H1 (cell line): ENCODE data around the gene RIPOR2. TPM values are rescaled to one million over a fixed set of nuclear protein-coding genes. Genes with fewer than 3 reads are reported as not detected.

Experiments used
- CTCF ChIA-PET: fragments of 300-600 bp; sonication (Branson Sonifier 250); formaldehyde crosslinking; loops from one replicate; lab custom pipeline; 2021; ENCODE audit not compliant: partially characterized antibody; lab: Charles Lee
- POLR2A ChIA-PET: fragments of 300-600 bp; sonication (Branson Sonifier 250); formaldehyde crosslinking; loops from one replicate; lab custom pipeline; 2021; ENCODE audit warnings: inconsistent platforms; ENCODE audit not compliant: partially characterized antibody; lab: Charles Lee
- DNase-seq, 2 experiments: peaks; one replicate each; pipeline versions ENCODE4 v3.0.0 to v3.0.0-alpha.2; 2010 to 2022; ENCODE audit warnings: low spot score in 2 of 2, low read depth in 1 of 2, mixed read lengths in 1 of 2
- FAIRE-seq: peaks from 2 replicates; lab custom pipeline; 2011; peaks lifted over from hg19 to GRCh38; lab: Jason Lieb, UNC
- H2AFZ ChIP-seq: 2 replicates; pipeline ENCODE4 v1.8.1; 2012; ENCODE audit warnings: low read length, inconsistent platforms
- H2AK5ac ChIP-seq: 2 replicates; pipeline ENCODE4 v1.6.1; 2013; ENCODE audit warnings: low read depth, low read length
- H2BK120ac ChIP-seq: replicated peaks from 2 replicates; pipeline ENCODE3; 2013; ENCODE audit warnings: low read depth, low read length, inconsistent platforms
- H2BK12ac ChIP-seq: 2 replicates; pipeline ENCODE4 v1.6.1; 2013; ENCODE audit warnings: low read depth, low read length
- H2BK15ac ChIP-seq: 2 replicates; pipeline ENCODE4 v1.6.1; 2013; ENCODE audit warnings: low read length
- H2BK20ac ChIP-seq: 2 replicates; pipeline ENCODE4 v1.6.1; 2013; ENCODE audit warnings: low read length
- H2BK5ac ChIP-seq: 2 replicates; pipeline ENCODE4 v1.6.1; 2013; ENCODE audit warnings: low read depth, low read length
- H3K14ac ChIP-seq: 2 replicates; pipeline ENCODE4 v1.6.1; 2013; ENCODE audit warnings: inconsistent platforms; ENCODE audit not compliant: insufficient read length
- H3K18ac ChIP-seq: 2 replicates; pipeline ENCODE4 v1.6.1; 2013; ENCODE audit warnings: low read length; ENCODE audit errors: extremely low read depth
- H3K23ac ChIP-seq: 2 replicates; pipeline ENCODE4 v1.6.1; 2013; ENCODE audit warnings: inconsistent platforms; ENCODE audit not compliant: insufficient read length
- H3K23me2 ChIP-seq: 2 replicates; pipeline ENCODE4 v1.6.1; 2013; ENCODE audit warnings: low read depth, low read length
- H3K27ac ChIP-seq: 2 replicates; pipeline ENCODE4 v1.6.1; 2011; ENCODE audit warnings: low read depth, low read length, inconsistent platforms
- H3K27me3 ChIP-seq, 4 experiments: replicated peaks in 1 of 4; 1 replicate in 1 of 4; 2 replicates in 3 of 4; pipeline versions ENCODE4 v1.6.1 to v1.8.1; 2011 to 2013; ENCODE audit warnings: low read length in 3 of 4, mild to moderate bottlenecking in 3 of 4, inconsistent platforms in 2 of 4, mixed read lengths in 2 of 4, moderate library complexity in 1 of 4; ENCODE audit not compliant: control insufficient read depth in 3 of 4, insufficient read depth in 3 of 4; ENCODE audit errors: extremely low read depth in 1 of 4
- H3K36me3 ChIP-seq, 4 experiments: 2 replicates each; pipeline versions ENCODE4 v1.6.1 to v1.8.1; 2011 to 2013; ENCODE audit warnings: mild to moderate bottlenecking in 4 of 4, low read length in 3 of 4, moderate library complexity in 2 of 4, control low read depth in 1 of 4, inconsistent platforms in 1 of 4; ENCODE audit not compliant: insufficient read depth in 4 of 4, control insufficient read depth in 2 of 4
- H3K4ac ChIP-seq: replicated peaks from 2 replicates; pipeline ENCODE3; 2013; ENCODE audit warnings: low read length, low read depth, mixed read lengths, inconsistent platforms; ENCODE audit not compliant: insufficient read length
- H3K4me1 ChIP-seq, 4 experiments: replicated peaks in 1 of 4; 1 replicate in 1 of 4; 2 replicates in 3 of 4; pipeline versions ENCODE4 v1.6.1 to v1.8.1; 2011 to 2013; ENCODE audit warnings: low read length in 3 of 4, inconsistent platforms in 2 of 4, mixed read lengths in 1 of 4; ENCODE audit not compliant: insufficient read depth in 4 of 4, control insufficient read depth in 3 of 4
- H3K4me2 ChIP-seq, 2 experiments: 2 replicates each; pipeline versions ENCODE4 v1.6.1 to v1.8.1; 2011 to 2013; ENCODE audit warnings: low read depth in 2 of 2, low read length in 2 of 2, control low read depth in 1 of 2, inconsistent platforms in 1 of 2, mild to moderate bottlenecking in 1 of 2; ENCODE audit not compliant: insufficient read depth in 1 of 2
- H3K4me3 ChIP-seq, 4 experiments: fragments of 200-600, 300-600 bp in 1 of 4; sonication (generic), shearing (Covaris generic), sonication (Bioruptor Twin) in 1 of 4; 2 replicates each; pipeline versions ENCODE4 v1.5.1 to v1.8.1; 2011 to 2016; ENCODE audit warnings: low read length in 4 of 4, low read depth in 3 of 4, control low read depth in 2 of 4, inconsistent platforms in 2 of 4, mild to moderate bottlenecking in 2 of 4, mixed read lengths in 1 of 4, moderate library complexity in 1 of 4; ENCODE audit not compliant: insufficient read depth in 2 of 4; ENCODE audit errors: extremely low read depth in 1 of 4
- H3K56ac ChIP-seq: replicated peaks from 2 replicates; pipeline ENCODE3; 2013; ENCODE audit warnings: low read depth, mild to moderate bottlenecking, mixed read lengths, low read length, inconsistent platforms; ENCODE audit not compliant: insufficient read length
- H3K79me1 ChIP-seq: 2 replicates; pipeline ENCODE4 v1.6.1; 2013; ENCODE audit warnings: low read depth, low read length, control low read depth
- H3K79me2 ChIP-seq, 2 experiments: 2 replicates each; pipeline versions ENCODE4 v1.6.1 to v1.8.1; 2012 to 2013; ENCODE audit warnings: low read length in 2 of 2, mild to moderate bottlenecking in 2 of 2, inconsistent platforms in 1 of 2; ENCODE audit not compliant: insufficient read depth in 2 of 2, control insufficient read depth in 1 of 2
- H3K9ac ChIP-seq, 4 experiments: replicated peaks in 1 of 4; 1 replicate in 1 of 4; 2 replicates in 3 of 4; pipeline versions ENCODE4 v1.6.1 to v1.8.1; 2011 to 2013; ENCODE audit warnings: low read depth in 3 of 4, low read length in 3 of 4, control low read depth in 2 of 4, mild to moderate bottlenecking in 2 of 4, moderate library complexity in 2 of 4, inconsistent platforms in 1 of 4; ENCODE audit errors: extremely low read depth in 1 of 4
- H3K9me3 ChIP-seq, 2 experiments: 2 replicates each; pipeline versions ENCODE4 v1.6.1 to v1.8.1; 2012 to 2013; ENCODE audit warnings: mild to moderate bottlenecking in 2 of 2, moderate library complexity in 2 of 2, control low read depth in 1 of 2, inconsistent platforms in 1 of 2, low read depth in 1 of 2, low read length in 1 of 2, mixed read lengths in 1 of 2; ENCODE audit not compliant: insufficient read depth in 2 of 2
- H4K20me1 ChIP-seq, 2 experiments: replicated peaks in 1 of 2; 2 replicates each; pipeline versions ENCODE3 to v1.8.1; 2011 to 2013; ENCODE audit warnings: inconsistent platforms in 2 of 2, low read length in 2 of 2, mild to moderate bottlenecking in 1 of 2; ENCODE audit not compliant: insufficient read depth in 2 of 2, control insufficient read depth in 1 of 2
- H4K5ac ChIP-seq: 2 replicates; pipeline ENCODE4 v1.6.1; 2013; ENCODE audit warnings: low read length, low read depth, mixed read lengths, inconsistent platforms; ENCODE audit not compliant: insufficient read length
- H4K8ac ChIP-seq: 2 replicates; pipeline ENCODE4 v1.8.0; 2013; ENCODE audit warnings: mild to moderate bottlenecking, moderate library complexity, low read length, inconsistent platforms; ENCODE audit not compliant: insufficient read depth; ENCODE audit errors: extremely low read depth
- H4K91ac ChIP-seq: replicated peaks from 2 replicates; pipeline ENCODE3; 2013; ENCODE audit warnings: low read length, mixed read lengths, inconsistent platforms; ENCODE audit not compliant: insufficient read length
- CTCF ChIP-seq, 3 experiments: IDR thresholded peaks; 1 replicate in 2 of 3; 2 replicates in 1 of 3; pipeline versions ENCODE4 v1.5.1 to v1.6.1; 2011; ENCODE audit warnings: low read length in 3 of 3, mild to moderate bottlenecking in 3 of 3, inconsistent platforms in 2 of 3, low read depth in 1 of 3, moderate library complexity in 1 of 3; ENCODE audit not compliant: insufficient read depth in 1 of 3; ENCODE audit errors: control extremely low read depth in 1 of 3
- HDAC2 ChIP-seq, 2 experiments: fragments of 300-600 bp in 1 of 2; sonication (generic) in 1 of 2; IDR thresholded peaks; 2 replicates each; pipeline ENCODE4 v1.6.1; 2011 to 2012; ENCODE audit warnings: low read depth in 2 of 2, low read length in 2 of 2, mild to moderate bottlenecking in 2 of 2, moderate library complexity in 2 of 2, borderline replicate concordance in 1 of 2, inconsistent platforms in 1 of 2
- HDAC6 ChIP-seq: IDR thresholded peaks from one replicate; pipeline ENCODE4 v1.7.1; 2012; ENCODE audit warnings: low read depth, mild to moderate bottlenecking, inconsistent platforms, low read length, moderate library complexity
- POLR2AphosphoS5 ChIP-seq: IDR thresholded peaks from 2 replicates; pipeline ENCODE4 v1.6.1; 2011; ENCODE audit warnings: low read depth, low read length
- RAD21 ChIP-seq, 2 experiments: IDR thresholded peaks in 1 of 2; conservative IDR thresholded peaks in 1 of 2; 2 replicates each; pipeline ENCODE4 v1.6.1; 2011; ENCODE audit warnings: low read depth in 2 of 2, low read length in 2 of 2, improper control_type of control experiment in 1 of 2, inconsistent platforms in 1 of 2, mild to moderate bottlenecking in 1 of 2, moderate library complexity in 1 of 2
- SIN3A ChIP-seq, 2 experiments: IDR thresholded peaks in 1 of 2; conservative IDR thresholded peaks in 1 of 2; 2 replicates each; pipeline ENCODE4 v1.6.1; 2011 to 2012; ENCODE audit warnings: low read length in 2 of 2, improper control_type of control experiment in 1 of 2, low read depth in 1 of 2, mild to moderate bottlenecking in 1 of 2
- WGBS, 2 experiments: shearing (Covaris generic) in 1 of 2; methylation state at CpG; one replicate each; pipeline versions ENCODE4 v1.1.6 to v1.1.7; 2013 to 2015; ENCODE audit warnings: low lambda C conversion rate in 2 of 2, mixed read lengths in 2 of 2, inconsistent platforms in 1 of 2, low coverage in 1 of 2, missing lambda C conversion rate in 1 of 2; ENCODE audit not compliant: insufficient replicate concordance in 2 of 2, insufficient coverage in 1 of 2, insufficient read length in 1 of 2; ENCODE audit errors: extremely low coverage in 1 of 2, missing lambda C conversion rate in 1 of 2; 5-methylcytosine and 5-hydroxymethylcytosine counted together
- polyA plus RNA-seq, 7 experiments: library from polyadenylated mRNA; depleted of rRNA in 3 of 7; stranded (reverse) in 5 of 7; unstranded in 2 of 7; fragments of >200 nt in 5 of 7; fragments of 200-250 nt in 2 of 7; gene quantifications; 1 replicate in 5 of 7; 2 replicates in 1 of 7; 4 replicates in 1 of 7; pipeline versions ENCODE4 v1.2.1 to v1.2.3, GENCODE V29; 2011 to 2013; ENCODE audit warnings: missing spikeins in 2 of 7, mixed read lengths in 2 of 7
- total RNA-seq: library from RNA; stranded (reverse); fragmentation: NEBNext Ultra II Directional; extraction: Animal tissue kit (Norgen Biotek cat#: 25700); gene quantifications from 2 replicates; pipeline ENCODE4 v1.2.1, GENCODE V29; 2021

Gene RIPOR2
- total and polyA plus RNA-seq, 2 of the 8 experiments (the other 6 are each of a cell fraction or from before 2014, with no cell fraction given): 16.7 to 45.6 TPM

- Histone ChIP-seq H3K4me3 (peak overlapping the region; percentile 57 to 79 (median 68); a peak in 7 of 8 replicates), H3K4ac (no peak overlapping the region), H3K9ac (no peak overlapping the region), H4K5ac (no peak overlapping the region), H3K27ac (no peak overlapping the region), H3K18ac (no peak overlapping the region), H3K27me3 (peaks cover 0 to 29% (median 20%) of the 10 kb centered on the region in 4 experiments; a peak in 5 of 7 replicates), H3K9me3 (no peaks in the 10 kb centered on the region), H4K91ac (peak overlapping the region; percentile 26), H4K8ac (no peak overlapping the region), H3K56ac (no peak overlapping the region), H2BK120ac (no peak overlapping the region), H2BK20ac (no peak overlapping the region), H2BK12ac (no peak overlapping the region), H3K36me3 (no peaks in the 10 kb centered on the region), H2BK15ac (no peak overlapping the region), H3K4me1 (peaks cover 3 to 15% (median 12%) of the 10 kb centered on the region in 4 experiments; a peak in 6 of 7 replicates), H3K23ac (no peak overlapping the region), H4K20me1 (peaks cover 2 to 11% of the 10 kb centered on the region in 2 experiments), H2AFZ (no peak overlapping the region), H3K79me2 (peaks cover 4 to 11% of the 10 kb centered on the region in 2 experiments; a peak in 3 of 4 replicates), H3K23me2 (peaks cover 19% of the 10 kb centered on the region), H2BK5ac (no peak overlapping the region), H3K14ac (no peak overlapping the region), H2AK5ac (no peak overlapping the region), H3K79me1 (peaks cover 6% of the 10 kb centered on the region), H3K4me2 (peak overlapping the region; percentile 96 to 97)
- ChIA-PET CTCF (interaction anchor here (0.5 to 8.0 kb wide), 35 partner anchors 10 to 625 kb away, joined by 3 to 103 read pairs (median 6); partner anchors contain the start of gene RIPOR2), POLR2A (interaction anchor here (1.0 to 3.7 kb wide), 10 partner anchors 10 to 188 kb away, joined by 4 to 17 read pairs (median 8); no protein-coding TSS in a partner anchor)
- FAIRE-seq (no peak), DNase-seq (no peak)
- 53% methylated on average over 20 of the region's 20 CpGs; no CpG with 5 or more reads in 1 of the 2 experiments for WGBS, 2 experiments
- TF ChIP-seq CTCF (IDR thresholded peaks at IDR 0.05; ENCODE audit: control extremely low read depth in 1 of 3, insufficient read depth in 1 of 3, low read depth in 1 of 3, low read length in 3 of 3): peak in 1 of 3 experiments; percentile 16; a peak in 2 of 4 replicates
- TF ChIP-seq RAD21 (IDR thresholded peaks at IDR 0.05 in 1 of 2, conservative IDR thresholded peaks at IDR 0.05 in 1 of 2; ENCODE audit: low read depth in 2 of 2, low read length in 2 of 2): peak; percentile 17 to 42; a peak in 3 of 4 replicates
- TF ChIP-seq HDAC6: no peak
- TF ChIP-seq HDAC2 (IDR thresholded peaks at IDR 0.05; ENCODE audit: borderline replicate concordance in 1 of 2, low read depth in 2 of 2, low read length in 2 of 2): no peak
- no peak for TF ChIP-seq POLR2AphosphoS5
- TF ChIP-seq SIN3A (conservative IDR thresholded peaks at IDR 0.05 in 1 of 2, IDR thresholded peaks at IDR 0.05 in 1 of 2; ENCODE audit: low read depth in 1 of 2, low read length in 2 of 2): 0 out of 4 replicates have a peak, but pooled peaks have one; percentile 27 to 44
Observed at GRCh38 chr6:24909241-24910216, 26.2 kb downstream of the RIPOR2 start.
